SK-N-SH treated with all-trans-retinoic acid at 6 μM for 48 hours (cell line): ENCODE measurements around the gene MRPS23.

Experiments used
- ATAC-seq: fragments of 200-7000 bp; cut with Tn5 transposase; 3 replicates; pipeline ENCODE4 v1.9.1; 2020; ENCODE audit warnings: mild to moderate bottlenecking, moderate library complexity
- ARNTL ChIP-seq: fragments of 450-650 bp; formaldehyde crosslinking; IDR thresholded peaks from 2 replicates; pipeline ENCODE4 v1.5.0; 2020; ENCODE audit warnings: low read depth, mild to moderate bottlenecking, moderate library complexity, borderline replicate concordance
- BACH2 ChIP-seq: fragments of 250-450 bp; sonication (Bioruptor Pico); IDR thresholded peaks from 2 replicates; pipeline ENCODE4 v1.9.0; 2021; ENCODE audit warnings: mild to moderate bottlenecking, borderline replicate concordance
- CREB5 ChIP-seq: fragments of 250-450 bp; sonication (Bioruptor Pico); IDR thresholded peaks from 2 replicates; pipeline ENCODE4 v1.5.1; 2020; ENCODE audit warnings: low read depth, mild to moderate bottlenecking, moderate library complexity
- CSDC2 ChIP-seq: fragments of 250-450 bp; sonication (Bioruptor Pico); IDR thresholded peaks from 2 replicates; pipeline ENCODE4 v1.5.0; 2020; ENCODE audit warnings: mild to moderate bottlenecking, moderate library complexity
- CSRNP3 ChIP-seq: fragments of 250-450 bp; sonication (Bioruptor Pico); IDR thresholded peaks from 2 replicates; pipeline ENCODE4 v1.5.1; 2021; ENCODE audit warnings: mild to moderate bottlenecking, moderate library complexity
- ISL1 ChIP-seq: fragments of 250-450 bp; sonication (Bioruptor Pico); IDR thresholded peaks from 2 replicates; pipeline ENCODE4 v2.1.2; 2022; ENCODE audit warnings: mild to moderate bottlenecking, moderate library complexity
- OSR1 ChIP-seq: fragments of 250-450 bp; sonication (Bioruptor Pico); IDR thresholded peaks from 2 replicates; pipeline ENCODE4 v1.8.0; 2022; ENCODE audit warnings: moderate library complexity, mild to moderate bottlenecking, inconsistent platforms
- PATZ1 ChIP-seq: fragments of 250-450 bp; sonication (Bioruptor Pico); IDR thresholded peaks from 2 replicates; pipeline ENCODE4 v1.8.0; 2020; ENCODE audit warnings: mild to moderate bottlenecking, moderate library complexity, borderline replicate concordance
- POU6F1 ChIP-seq: fragments of 250-450 bp; sonication (Bioruptor Pico); IDR thresholded peaks from 2 replicates; pipeline ENCODE4 v1.8.0; 2021; ENCODE audit warnings: low read depth, mild to moderate bottlenecking, moderate library complexity, borderline replicate concordance
- PPARA ChIP-seq: fragments of 250-450 bp; sonication (Bioruptor Pico); IDR thresholded peaks from 2 replicates; pipeline ENCODE4 v1.5.0; 2020; ENCODE audit warnings: mild to moderate bottlenecking, borderline replicate concordance
- RARB ChIP-seq: fragments of 250-450 bp; sonication (Bioruptor Pico); IDR thresholded peaks from 2 replicates; pipeline ENCODE4 v1.8.0; 2021; ENCODE audit warnings: mild to moderate bottlenecking, moderate library complexity
- SNAI2 ChIP-seq: fragments of 250-450 bp; sonication (Bioruptor Pico); IDR thresholded peaks from 2 replicates; pipeline ENCODE4 v1.5.0; 2020; ENCODE audit warnings: mild to moderate bottlenecking, moderate library complexity
- TCF4 ChIP-seq: fragments of 250-450 bp; sonication (Bioruptor Pico); IDR thresholded peaks from 2 replicates; pipeline ENCODE4 v1.8.0; 2021; ENCODE audit warnings: mild to moderate bottlenecking, moderate library complexity, borderline replicate concordance
- TOX ChIP-seq: fragments of 250-450 bp; sonication (Bioruptor Pico); IDR thresholded peaks from 2 replicates; pipeline ENCODE4 v1.8.0; 2021; ENCODE audit warnings: mild to moderate bottlenecking, moderate library complexity, borderline replicate concordance
- TSHZ2 ChIP-seq: fragments of 250-450 bp; sonication (Bioruptor Pico); IDR thresholded peaks from 2 replicates; pipeline ENCODE4 v1.5.0; 2020; ENCODE audit warnings: mild to moderate bottlenecking, moderate library complexity
- ZC3H10 ChIP-seq: fragments of 250-450 bp; sonication (Bioruptor Pico); IDR thresholded peaks from 2 replicates; pipeline ENCODE4 v1.5.1; 2021; ENCODE audit warnings: mild to moderate bottlenecking, moderate library complexity
- ZFP3 ChIP-seq: fragments of 250-450 bp; sonication (Bioruptor Pico); IDR thresholded peaks from 2 replicates; pipeline ENCODE4 v1.5.0; 2020; ENCODE audit warnings: mild to moderate bottlenecking, moderate library complexity
- ZFP30 ChIP-seq: fragments of 450-650 bp; formaldehyde crosslinking; IDR thresholded peaks from 2 replicates; pipeline ENCODE4 v1.5.0; 2022; ENCODE audit warnings: mild to moderate bottlenecking, moderate library complexity
- ZNF70 ChIP-seq: fragments of 450-650 bp; formaldehyde crosslinking; IDR thresholded peaks from 2 replicates; pipeline ENCODE4 v1.5.0; 2020; ENCODE audit warnings: mild to moderate bottlenecking, moderate library complexity
- ZNF8 ChIP-seq: fragments of 450-650 bp; formaldehyde crosslinking; IDR thresholded peaks from 2 replicates; pipeline ENCODE4 v1.5.0; 2020; ENCODE audit warnings: mild to moderate bottlenecking, moderate library complexity

Gene MRPS23

GRCh38 chr17:57856792-57857620, 7.2 kb upstream of the MRPS23 start:
- ATAC-seq, result no peak
- TF ChIP-seq OSR1 (CRISPR knock-in tag), result no peak

GRCh38 chr17:57855391-57856035, 5.7 kb upstream of the MRPS23 start:
- no peak for ATAC-seq
- TF ChIP-seq ZC3H10 (CRISPR knock-in tag) (no peak), POU6F1 (CRISPR knock-in tag) (no peak), TOX (CRISPR knock-in tag) (no peak), PATZ1 (CRISPR knock-in tag) (no peak), RARB (CRISPR knock-in tag) (no peak), CSDC2 (CRISPR knock-in tag) (no peak), ZFP30 (no peak), PPARA (no peak), CSRNP3 (CRISPR knock-in tag) (no peak), CREB5 (no peak), TSHZ2 (CRISPR knock-in tag) (no peak), ARNTL (no peak), TCF4 (no peak), OSR1 (CRISPR knock-in tag) (no peak), ZFP3 (CRISPR knock-in tag) (no peak), ZNF70 (no peak)

- TF ChIP-seq ISL1 (no peak), BACH2 (no peak), ARNTL (no peak), ZNF8 (CRISPR knock-in tag) (no peak), SNAI2 (no peak), CSRNP3 (CRISPR knock-in tag) (no peak)
- ATAC-seq, result no peak
Observed at GRCh38 chr17:57853695-57854094, 3.9 kb upstream of the MRPS23 start.
